Hematopoietic multipotent progenitor cell treated with erythropoietin and hydrocortisone succinate and interleukin-3 and kit ligand, for 6 days (in vitro differentiated cells): ENCODE measurements around the gene KLHL35.

Experiments
- DNase-seq: peaks from one replicate; pipeline ENCODE4 v3.0.0-alpha.2; 2015

The KLHL35 gene

DNA sequence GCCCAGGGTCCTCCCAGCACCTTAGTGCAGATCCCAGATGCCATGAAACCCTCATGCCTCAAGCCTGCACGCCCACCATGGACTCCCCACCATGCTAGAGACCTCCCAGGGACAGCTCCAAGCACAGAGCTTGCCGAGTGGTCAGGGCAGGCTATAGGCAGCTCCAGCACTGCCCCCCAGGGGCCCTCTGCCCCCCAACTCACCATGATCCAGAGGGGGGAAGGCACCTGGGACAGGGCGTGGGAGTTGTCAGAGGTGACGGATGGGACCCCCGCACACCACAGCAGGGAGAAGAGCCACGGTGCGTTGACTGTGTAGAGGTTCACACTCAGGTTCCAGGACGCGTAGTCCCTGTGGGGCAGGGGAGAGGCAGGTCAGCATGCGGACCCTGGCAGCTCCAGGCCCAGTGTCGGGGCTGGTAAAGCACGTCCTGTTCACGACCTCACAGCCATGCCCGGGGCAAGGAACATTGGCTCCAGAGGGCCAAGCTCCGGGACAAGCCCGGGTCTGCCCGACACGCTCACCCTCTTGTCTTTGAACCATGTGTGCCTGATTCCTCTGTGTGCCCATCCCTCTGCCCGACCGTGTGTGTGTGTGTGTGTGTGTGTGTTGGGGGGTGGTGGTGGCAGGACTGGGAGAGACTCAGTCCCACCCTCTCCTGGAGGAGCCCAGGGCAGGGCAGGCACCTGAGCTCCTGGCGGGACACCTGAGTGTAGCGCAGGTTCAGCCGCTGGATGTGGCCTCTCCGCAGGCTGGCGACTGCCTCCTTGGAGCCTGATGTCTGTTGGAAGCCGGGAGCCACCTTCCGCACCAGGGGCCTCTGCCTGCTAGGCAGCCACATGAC, 8.2 kb upstream of the KLHL35 start:
- DNase-seq: no peak

GRCh38 chr11:75439495-75440120, 6.6 kb upstream of the KLHL35 start:
- DNase-seq: no peak

- no peak for DNase-seq
Measured at GRCh38 chr11:75439026-75439425, 6.0 kb upstream of the KLHL35 start.

DNA sequence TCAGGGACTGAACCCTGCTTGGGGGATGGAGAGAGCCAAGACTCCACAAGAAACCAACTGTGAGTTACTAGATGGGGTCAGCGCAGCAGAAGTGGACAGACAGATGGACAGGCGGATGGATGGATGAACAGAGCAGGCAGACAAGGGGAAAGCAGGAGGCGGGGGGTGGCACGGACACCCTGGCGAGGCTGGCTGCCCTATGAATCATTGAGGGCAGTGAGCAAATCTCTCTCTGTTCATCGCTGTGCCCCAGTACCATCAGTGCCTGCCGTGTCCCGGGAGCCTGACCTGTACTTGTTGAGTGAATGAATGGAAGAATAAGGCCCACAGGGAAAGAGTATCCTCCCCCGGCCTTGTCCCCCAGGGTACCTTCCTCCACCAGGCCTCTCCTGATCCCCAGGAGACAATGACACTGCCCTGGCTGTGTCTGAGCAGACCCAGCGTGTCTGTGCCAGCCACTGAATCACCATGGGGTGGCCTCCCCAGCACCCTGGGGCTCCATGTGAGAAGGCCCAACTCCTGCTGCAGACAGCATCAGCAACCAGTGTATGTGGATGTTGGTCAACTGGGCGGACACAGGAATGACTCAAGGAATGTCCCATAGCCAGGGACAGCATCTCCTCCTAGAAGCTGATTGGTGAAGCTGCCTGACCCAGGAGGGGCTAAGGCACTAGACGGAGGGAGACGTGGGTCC, 5.1 kb upstream of the KLHL35 start:
- DNase-seq: no peak

DNA sequence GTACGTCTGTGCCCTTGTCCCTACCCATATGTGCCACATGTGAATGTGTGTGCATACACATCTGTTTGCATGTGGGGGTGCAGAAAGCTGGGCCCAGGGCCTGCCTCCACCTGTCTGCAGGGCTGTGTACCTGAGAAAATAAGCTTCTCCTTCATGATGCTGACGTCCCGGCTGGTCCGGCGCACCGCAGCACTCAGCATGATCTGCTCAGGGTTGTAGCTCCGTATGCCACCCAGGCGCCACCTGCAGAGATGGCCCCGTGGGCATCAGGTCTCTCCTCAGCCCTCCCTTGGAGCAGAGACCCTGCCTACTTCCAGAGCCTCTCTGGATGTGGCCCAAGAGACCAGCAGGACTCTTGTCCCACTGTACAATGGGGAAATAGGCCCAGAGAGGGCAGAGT, 3.8 kb upstream of the KLHL35 start:
- no peak for DNase-seq

DNA sequence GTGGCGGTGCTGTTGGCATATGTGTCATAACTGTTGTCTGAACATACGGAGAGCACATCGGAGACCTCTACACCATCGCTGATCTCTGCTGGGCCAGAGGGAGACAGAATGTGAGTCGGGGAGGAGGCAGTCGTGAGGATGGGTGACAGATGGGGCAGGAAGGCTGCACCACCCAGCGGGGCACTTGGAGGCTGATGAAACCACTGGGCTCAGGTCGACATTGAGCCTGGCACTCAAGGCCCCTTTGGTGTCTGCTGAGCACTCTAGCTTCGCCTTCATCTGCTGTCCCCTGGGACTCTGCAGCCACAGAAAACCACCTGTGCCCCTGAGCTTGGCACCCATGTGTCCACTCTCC, 2.5 kb upstream of the KLHL35 start:
- DNase-seq: no peak

DNA sequence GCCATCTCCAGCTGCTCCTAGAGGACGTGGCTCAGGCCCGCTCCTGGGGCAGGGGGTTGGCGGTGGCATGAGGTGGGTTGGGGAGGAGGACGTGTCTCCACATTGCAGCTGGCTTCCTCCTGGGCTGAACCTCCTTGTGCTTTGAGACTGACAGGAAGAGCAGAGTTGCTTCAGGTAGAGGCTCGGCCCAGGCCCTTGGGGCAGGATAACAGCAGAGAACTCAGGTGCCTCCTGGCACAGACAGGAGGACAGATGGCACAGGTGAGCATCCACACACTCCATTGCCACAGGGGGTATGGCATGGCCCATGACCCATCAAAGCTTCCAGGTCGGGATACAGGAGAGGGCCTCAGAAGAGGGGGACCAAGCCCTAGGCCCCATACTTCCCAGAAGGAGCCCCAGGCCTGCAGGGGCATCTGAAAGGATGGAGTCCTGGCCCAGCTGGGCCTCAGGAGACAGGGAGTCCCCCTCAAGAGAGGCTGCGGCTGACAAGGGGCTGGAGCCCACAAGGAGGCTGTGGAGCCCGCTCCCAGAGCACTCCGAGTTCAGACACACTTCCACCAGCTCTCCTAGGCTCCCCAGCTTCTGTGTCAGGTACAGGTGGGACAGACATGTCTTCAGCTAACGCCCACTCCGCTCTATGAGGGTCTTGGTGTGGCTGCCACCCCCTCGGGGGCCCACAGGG, 2.0 kb upstream of the KLHL35 start:
- no peak for DNase-seq

DNA sequence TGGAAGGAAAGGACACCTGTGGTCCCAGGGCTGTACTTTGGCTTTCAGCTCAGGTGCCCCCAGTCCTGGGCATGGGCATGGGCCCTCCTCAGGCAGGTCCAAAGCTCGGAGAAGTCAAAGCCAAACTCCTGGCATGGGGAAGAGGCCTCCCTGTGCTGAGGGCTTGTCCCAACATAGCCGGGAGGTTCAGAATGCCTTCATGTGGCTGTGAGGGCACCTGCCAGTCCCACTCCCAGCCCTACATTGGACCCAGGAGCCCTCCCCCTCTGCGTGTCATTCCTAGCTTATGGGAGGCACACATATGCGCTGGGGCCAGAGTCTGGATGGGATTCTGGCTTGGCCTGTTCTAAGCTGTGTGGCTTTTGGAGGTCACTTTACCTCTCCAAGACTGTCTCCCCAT, 1.0 kb upstream of the KLHL35 start:
- DNase-seq: no peak

DNA sequence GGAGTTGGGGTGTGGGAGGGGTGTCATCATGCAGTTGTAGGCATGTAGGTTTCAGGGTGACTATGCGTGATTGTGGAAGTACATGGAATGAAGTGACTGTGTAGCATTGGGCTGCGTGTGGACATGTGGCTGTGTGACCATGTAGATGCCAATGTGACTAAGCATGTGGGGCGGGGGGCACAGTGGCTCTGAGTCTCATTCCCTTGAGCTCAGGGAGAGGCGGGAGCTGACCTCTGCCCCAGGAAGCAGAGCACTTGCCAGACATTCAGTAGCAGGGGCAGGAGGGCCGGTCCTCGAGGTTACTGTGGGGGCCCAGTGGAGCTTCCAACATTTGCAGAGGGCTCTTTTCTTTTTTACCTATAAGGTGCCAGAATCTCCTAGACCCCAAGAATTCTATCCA, 440 bp upstream of the KLHL35 start:
- DNase-seq: no peak

DNA sequence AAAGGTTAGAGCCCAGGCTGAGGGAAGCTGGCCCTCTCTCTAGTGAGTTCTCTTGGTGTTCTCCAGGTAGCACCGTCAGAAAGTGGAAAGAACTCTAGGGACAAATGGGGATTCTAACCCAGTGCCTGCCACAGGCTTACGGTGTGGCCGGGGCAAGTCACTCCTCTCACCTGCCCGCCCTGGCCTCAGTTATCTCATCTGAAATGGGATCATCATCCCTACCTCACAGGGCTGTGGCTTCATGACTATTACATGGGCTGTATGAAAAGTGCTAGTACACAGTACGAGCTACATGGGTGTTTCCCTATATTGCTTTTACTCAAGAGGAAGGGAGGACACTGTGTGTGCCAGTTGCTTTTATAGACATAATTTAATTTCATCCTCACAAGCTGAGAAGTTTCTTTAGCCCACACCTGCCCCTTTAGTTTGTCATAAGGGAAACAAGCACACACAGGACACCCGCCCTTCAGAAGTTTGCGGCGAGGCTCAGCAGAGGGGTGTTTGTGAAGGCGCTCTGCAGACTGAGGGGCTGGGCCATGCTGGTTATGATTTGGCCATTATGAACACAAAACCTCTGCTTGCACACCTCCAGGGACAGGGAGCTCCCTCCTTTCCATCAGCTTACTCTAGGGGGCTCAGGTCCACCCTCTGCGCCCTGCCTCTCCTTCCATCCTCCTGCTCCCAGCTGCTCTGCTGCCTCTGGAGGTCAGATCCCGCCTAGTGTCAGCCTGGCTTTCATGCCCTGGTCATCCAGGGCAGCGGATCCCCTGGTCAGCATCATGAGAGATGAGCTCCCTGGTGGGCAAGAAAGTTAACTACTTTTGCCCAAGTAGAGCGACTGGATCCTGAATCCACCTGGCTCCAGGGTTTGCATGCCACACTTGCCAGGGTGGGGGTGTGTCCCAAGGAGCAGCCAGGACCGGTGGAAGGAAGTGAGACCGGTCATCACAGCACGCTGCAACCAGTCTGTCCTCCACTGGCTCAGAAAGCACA, 1.2 kb downstream of the KLHL35 start:
- DNase-seq: no peak

- DNase-seq: no peak
Measured at GRCh38 chr11:75430714-75431532, 2.1 kb downstream of the KLHL35 start.

DNA sequence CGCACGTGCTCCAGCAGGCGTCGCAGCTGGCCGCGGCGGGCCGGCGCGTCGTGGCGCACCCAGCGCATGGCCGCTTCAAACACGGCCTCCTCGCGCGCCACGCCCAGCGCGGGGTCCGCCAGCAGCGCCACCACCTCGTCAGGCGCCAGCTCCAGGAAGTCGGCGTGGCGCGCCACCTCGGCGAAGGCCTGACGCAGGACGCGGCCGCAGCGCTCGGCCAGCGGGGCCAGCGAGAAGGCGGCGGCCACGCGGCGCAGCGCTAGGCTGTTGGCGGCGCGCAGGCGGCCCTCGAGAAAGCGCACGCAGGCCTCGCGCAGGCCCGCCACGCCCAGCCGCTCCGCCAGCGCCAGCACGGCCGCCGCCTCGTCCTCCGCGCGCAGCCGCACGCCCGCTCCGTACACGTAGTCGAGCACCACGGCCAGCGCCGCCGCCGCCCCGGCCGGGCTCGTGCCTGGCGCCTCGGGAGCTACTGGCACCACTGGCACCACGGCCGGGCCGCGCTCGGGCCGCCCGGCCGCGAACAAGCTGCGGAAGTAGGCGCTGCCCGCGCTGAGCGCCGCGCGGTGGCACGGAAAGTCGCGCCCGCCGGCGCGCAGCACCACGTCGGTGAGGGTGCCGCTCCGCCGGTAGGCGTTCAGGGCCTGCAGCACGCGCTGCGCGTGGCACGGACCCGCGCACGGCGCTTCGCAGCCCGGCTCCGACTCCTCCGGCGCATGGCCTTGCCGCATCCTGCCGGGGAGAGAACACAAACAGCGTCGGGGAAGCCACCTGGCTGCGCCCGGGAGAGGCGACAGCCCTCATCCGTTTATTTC, 2.9 kb downstream of the KLHL35 start:
- DNase-seq: peak; percentile 85

GRCh38 chr11:75429641-75429901, 3.4 kb downstream of the KLHL35 start:
- no peak for DNase-seq

GRCh38 chr11:75428989-75429640, 3.9 kb downstream of the KLHL35 start:
- DNase-seq: no peak

DNA sequence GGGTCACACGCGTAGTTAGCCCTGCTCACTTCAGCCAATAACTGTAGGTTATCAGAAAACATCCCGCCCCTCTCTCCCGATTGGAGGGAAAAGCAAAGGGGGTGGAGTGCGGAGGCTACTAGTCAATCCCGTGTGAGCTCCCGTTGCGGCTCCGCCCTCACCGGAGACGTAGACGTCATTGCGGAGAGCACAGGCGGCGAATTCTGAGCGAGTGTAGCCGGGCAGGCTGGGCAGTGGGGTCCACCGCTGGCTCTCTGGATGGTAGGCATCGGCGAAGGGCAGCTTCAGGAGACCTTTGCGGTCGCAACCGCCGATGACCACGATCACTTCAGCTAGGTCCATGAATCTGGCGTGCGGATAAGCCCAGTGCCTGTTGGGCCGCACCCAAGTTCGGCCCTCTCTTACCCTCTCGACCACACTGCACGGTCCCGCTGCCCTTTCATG, 4.7 kb downstream of the KLHL35 start:
- DNase-seq: peak; percentile 97

DNA sequence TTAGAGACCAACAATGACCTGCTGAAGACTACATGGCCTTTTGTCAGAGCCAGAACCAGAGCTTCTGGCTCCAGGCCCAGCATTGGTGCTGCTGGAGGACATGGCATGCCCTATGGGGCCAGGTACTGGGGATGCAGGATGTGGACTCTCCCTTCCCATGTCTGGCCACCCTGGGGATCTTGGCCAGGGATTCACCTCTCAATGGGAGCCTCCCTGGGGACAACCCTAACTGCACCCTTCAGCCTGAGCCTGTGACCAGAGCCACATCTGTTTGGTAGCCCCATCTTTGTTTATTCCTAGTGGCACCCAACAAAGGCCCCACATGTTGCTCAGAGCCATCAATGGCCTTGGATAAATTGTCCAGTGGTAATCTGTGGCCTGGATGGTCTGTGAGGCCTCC, 5.8 kb downstream of the KLHL35 start:
- DNase-seq: no peak

- DNase-seq: no peak
Measured at GRCh38 chr11:75426720-75427086, 6.3 kb downstream of the KLHL35 start.

DNA sequence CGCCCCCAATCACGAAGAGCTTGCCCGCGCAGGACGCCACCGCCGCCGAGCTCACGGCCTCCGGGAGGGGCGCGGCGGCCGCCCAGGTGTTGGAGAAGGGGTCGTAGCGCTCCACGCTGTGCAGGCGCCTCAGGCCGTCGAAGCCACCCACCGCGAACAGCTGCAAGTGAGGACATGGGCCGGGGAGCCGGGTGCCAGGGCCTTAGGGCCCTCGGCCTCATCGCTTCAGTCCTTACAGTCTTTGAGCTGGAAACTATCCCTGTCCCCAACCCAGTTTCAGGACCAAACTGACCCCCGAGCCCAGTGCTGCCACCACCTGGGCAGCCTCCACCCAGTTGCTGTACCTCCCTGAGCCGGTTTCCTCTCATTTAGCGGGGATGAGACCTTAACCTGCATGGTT, 7.6 kb downstream of the KLHL35 start:
- no peak for DNase-seq

GRCh38 chr11:75424396-75424795, 8.6 kb downstream of the KLHL35 start:
- no peak for DNase-seq

DNA sequence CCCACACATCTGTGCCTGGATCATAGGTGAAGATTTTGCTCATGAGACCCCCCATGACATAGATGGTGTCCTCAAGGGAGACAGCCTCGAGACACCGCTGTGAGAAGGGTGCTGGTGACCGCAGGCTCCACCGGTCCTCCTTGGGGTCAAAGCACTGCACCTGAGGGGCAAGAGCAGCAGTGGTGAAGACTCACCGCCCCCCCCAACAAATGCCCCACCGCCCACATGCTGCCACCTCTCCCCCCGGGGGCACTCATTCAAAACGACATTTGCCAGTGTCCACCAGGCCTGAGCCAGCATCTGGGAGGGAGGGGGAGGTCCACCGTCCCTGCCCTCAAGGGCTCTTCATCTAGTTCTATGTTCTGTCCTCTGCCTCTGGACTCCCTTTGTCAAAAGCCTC, 9.3 kb downstream of the KLHL35 start:
- DNase-seq: no peak
